ENCODE results near the gene PLCL2.

DNA sequence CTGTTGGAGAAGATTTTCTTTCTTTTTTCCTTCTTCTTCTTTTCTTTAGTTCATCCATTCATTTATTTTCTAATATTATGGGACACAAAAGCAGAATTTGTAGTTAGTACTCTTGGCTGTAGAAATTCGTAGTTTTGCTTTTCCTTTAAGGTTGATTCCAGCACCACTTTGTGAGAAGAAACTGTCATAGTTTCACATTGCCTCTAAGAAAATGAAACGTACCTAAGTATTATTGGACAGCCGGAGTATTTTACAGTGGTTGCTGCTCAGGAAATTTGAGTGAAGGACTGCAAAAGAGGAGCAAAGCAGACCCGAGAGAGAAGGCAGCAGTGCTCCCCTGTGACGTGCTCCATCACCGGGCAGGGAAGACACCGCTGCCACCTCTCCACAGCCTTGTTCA lies 48.1 kb downstream of the PLCL2 start:
- TF ChIP-seq POLR2A (IDR thresholded peaks at IDR 0.05; ENCODE audit: low read depth, low read length) (no peak), TAF1 (IDR thresholded peaks at IDR 0.05; ENCODE audit: borderline replicate concordance, low read depth, low read length) (no peak), POLR2AphosphoS5 (IDR thresholded peaks at IDR 0.05; ENCODE audit: low read depth, low read length) (no peak)
